Nephron progenitor cell (in vitro differentiated cells): ENCODE results near the gene GATA5.

Experiments
- DNase-seq: peaks from one replicate; pipeline ENCODE4 v3.0.0; 2021
- H3K27ac Mint-ChIP-seq: 2 replicates; pipeline ENCODE4 v1.8.0; 2021; ENCODE audit warnings: mild to moderate bottlenecking, moderate library complexity, mixed read lengths
- H3K27me3 Mint-ChIP-seq: 2 replicates; pipeline ENCODE4 v1.8.0; 2021; ENCODE audit warnings: mild to moderate bottlenecking, low read depth, mixed read lengths; ENCODE audit not compliant: poor library complexity
- H3K36me3 Mint-ChIP-seq: 2 replicates; pipeline ENCODE4 v1.8.0; 2021; ENCODE audit warnings: low read depth, mixed read lengths
- H3K4me1 Mint-ChIP-seq: 2 replicates; pipeline ENCODE4 v1.8.0; 2021; ENCODE audit warnings: mixed read lengths
- H3K4me3 Mint-ChIP-seq: 2 replicates; pipeline ENCODE4 v1.8.0; 2021; ENCODE audit warnings: mild to moderate bottlenecking, moderate library complexity, mixed read lengths
- H3K9me3 Mint-ChIP-seq: 2 replicates; pipeline ENCODE4 v1.8.0; 2021; ENCODE audit warnings: mild to moderate bottlenecking, moderate library complexity, mixed read lengths
- TF ChIP-seq, protein P1 (sequence below): fragments of 200-600 bp; sonication (generic); IDR thresholded peaks from 2 replicates; pipeline ENCODE4 v1.5.0; 2021; ENCODE audit warnings: antibody characterized with exemption

The GATA5 gene

DNA sequence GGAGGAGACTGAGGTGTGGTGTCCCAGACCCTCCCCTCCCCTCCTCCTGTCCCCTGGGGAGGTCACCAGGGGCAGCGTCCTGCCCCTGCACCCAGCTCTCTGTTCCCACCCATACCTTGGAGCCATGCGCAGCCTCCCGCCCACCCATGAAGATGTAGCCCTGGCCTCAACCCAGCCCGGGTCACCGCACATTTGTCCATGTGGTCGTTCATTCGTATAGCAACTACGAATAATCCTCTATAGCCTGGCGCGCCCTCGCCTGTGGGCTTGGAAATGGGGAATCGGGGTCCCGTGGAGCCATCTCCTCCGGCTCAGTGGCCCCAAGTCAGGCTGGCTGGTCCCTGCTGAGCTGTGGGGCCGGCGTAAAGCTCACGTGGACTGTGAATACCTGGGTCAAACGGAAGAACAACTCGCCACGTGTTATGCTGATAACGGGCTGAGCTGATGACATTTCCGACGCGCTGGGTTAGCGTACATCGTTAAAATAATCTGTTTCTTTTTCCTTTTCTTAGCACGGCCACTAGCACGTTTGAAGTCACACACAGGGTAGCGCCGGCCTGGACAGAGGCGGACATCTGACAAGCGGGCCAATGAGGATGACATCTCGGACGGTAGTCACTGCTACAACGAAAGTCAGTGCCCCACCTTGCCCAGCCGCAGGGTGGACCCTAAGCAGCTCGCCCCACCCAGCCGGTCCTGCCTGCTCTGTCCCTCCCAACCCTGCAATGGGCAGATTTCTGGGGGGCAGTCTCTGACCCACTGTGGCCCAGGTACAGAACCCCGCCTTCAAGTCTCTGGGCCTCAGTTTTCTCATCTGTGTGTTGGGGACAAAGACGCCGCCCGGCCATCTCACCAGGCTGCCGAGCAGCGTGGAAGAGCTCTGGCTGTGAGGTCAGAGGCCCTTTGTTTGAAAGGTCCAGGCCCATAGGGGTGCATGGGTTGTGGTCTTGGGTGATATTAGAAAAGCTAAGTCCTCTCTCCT lies 28.6 kb downstream of the GATA5 start:
- Mint-ChIP-seq H3K4me1 (peaks cover 36% of the 10 kb centered on the region), H3K9me3 (no peaks in the 10 kb centered on the region), H3K4me3 (no peak overlapping the region), H3K36me3 (no peaks in the 10 kb centered on the region), H3K27me3 (peaks cover 17% of the 10 kb centered on the region), H3K27ac (no peak overlapping the region)
- no peak for DNase-seq
- TF ChIP-seq, protein P1, sequence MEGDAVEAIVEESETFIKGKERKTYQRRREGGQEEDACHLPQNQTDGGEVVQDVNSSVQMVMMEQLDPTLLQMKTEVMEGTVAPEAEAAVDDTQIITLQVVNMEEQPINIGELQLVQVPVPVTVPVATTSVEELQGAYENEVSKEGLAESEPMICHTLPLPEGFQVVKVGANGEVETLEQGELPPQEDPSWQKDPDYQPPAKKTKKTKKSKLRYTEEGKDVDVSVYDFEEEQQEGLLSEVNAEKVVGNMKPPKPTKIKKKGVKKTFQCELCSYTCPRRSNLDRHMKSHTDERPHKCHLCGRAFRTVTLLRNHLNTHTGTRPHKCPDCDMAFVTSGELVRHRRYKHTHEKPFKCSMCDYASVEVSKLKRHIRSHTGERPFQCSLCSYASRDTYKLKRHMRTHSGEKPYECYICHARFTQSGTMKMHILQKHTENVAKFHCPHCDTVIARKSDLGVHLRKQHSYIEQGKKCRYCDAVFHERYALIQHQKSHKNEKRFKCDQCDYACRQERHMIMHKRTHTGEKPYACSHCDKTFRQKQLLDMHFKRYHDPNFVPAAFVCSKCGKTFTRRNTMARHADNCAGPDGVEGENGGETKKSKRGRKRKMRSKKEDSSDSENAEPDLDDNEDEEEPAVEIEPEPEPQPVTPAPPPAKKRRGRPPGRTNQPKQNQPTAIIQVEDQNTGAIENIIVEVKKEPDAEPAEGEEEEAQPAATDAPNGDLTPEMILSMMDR = no peak

GRCh38 chr20:62446481-62446880 lies 29.3 kb downstream of the GATA5 start:
- no peaks in the 10 kb centered on the region for H3K36me3 Mint-ChIP-seq
- no peak for DNase-seq
- H3K4me3 Mint-ChIP-seq = no peak overlapping the region
- no peaks in the 10 kb centered on the region for H3K9me3 Mint-ChIP-seq
- H3K27ac Mint-ChIP-seq = no peak overlapping the region
- peaks cover 14% of the 10 kb centered on the region for H3K27me3 Mint-ChIP-seq
- TF ChIP-seq, protein P1 = no peak
- H3K4me1 Mint-ChIP-seq = peaks cover 36% of the 10 kb centered on the region

DNA sequence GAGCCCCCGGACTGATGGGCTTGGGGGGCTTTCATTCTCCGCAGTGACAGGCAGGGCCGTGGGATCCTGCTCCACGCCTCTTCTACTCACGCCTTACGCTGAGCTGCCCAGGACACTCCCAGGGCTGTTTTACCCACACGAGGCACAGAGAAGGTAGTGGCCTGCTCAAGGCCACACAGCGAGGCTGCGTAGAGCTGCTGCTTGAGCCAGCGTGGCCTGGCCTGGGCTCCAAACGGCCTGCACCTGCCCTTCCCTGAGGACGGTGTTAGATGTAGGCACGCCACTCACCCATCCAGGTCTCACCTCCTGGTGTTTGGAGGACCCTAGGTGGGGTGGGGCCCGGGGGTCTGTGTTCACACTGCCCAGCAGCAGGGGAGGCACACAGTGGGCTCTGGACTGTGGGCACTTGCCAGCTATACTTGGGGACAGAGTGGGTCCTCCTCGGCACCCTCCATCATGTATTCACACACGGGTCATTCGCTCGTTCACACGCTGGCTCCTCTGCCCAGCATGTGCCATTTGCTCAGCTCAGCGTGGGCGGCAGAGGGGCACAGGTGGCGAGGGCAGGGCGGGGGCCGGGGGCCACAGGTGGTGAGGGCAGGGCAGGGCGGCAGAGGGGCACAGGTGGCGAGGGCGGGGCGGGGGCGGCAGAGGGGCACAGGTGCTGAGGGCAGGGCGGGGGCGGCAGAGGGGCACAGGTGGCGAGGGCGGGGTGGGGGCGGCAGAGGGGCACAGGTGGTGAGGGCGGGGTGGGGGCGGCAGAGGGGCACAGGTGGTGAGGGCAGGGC lies 30.0 kb downstream of the GATA5 start:
- H3K9me3 Mint-ChIP-seq = no peaks in the 10 kb centered on the region
- no peaks in the 10 kb centered on the region for H3K36me3 Mint-ChIP-seq
- H3K4me3 Mint-ChIP-seq = no peak overlapping the region
- TF ChIP-seq, protein P1 = no peak
- no peak for DNase-seq
- H3K4me1 Mint-ChIP-seq = peaks cover 37% of the 10 kb centered on the region
- no peak overlapping the region for H3K27ac Mint-ChIP-seq
- H3K27me3 Mint-ChIP-seq = peaks cover 14% of the 10 kb centered on the region

DNA sequence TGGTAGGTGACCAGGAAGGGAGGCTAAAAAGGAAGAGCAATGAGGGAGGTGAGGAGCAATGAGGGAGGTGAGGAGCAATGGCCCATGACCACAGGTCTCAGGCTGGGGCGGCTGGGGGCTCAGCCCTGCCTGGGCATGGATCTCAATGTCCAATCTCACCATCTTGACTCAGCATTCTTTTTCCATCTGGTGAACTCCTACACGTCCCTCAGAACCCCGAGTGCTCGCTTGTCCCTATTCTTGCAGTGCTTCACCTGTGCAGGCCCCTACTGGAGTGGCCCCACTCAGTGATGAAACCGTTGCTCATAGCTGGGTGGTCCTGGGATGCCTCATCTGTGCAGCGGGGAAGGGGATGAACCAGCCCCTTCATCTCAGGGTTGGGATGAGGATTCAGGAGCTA lies 31.5 kb downstream of the GATA5 start:
- TF ChIP-seq, protein P1 = no peak
- Mint-ChIP-seq H3K4me3 (no peak overlapping the region), H3K9me3 (no peaks in the 10 kb centered on the region), H3K4me1 (peaks cover 37% of the 10 kb centered on the region), H3K36me3 (no peaks in the 10 kb centered on the region), H3K27ac (no peak overlapping the region), H3K27me3 (peaks cover 23% of the 10 kb centered on the region)
- DNase-seq = no peak

DNA sequence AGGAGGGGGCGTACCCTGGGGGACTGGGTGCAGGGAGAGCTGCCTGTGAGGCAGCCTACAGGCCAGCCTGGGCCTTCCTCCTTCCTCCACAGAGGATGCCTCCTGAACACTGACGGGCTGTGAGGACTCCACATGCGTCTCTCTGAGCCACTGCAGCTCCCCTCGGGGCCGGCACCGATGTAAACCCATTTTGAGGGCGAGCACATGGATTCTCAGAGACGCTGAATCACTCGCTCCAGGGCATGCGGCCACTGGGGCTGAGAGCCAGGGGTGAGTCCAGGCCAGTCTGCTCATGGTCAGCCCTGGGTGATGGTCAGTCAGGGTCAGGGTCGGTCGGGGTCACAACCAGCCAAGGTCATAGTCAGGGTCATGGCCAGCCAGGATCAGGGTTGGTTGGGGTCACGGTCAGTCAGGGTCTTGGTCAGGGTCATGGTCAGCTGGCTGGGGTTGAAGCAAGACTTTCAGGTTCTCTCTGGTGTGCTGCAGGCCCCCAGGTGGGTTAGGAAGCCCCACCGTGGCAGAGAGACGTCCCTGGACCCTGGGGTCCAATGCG lies 33.7 kb downstream of the GATA5 start:
- H3K9me3 Mint-ChIP-seq = peaks cover under 1% of the 10 kb centered on the region
- TF ChIP-seq, protein P1 = no peak
- H3K27ac Mint-ChIP-seq = no peak overlapping the region
- DNase-seq = no peak
- peaks cover 31% of the 10 kb centered on the region for H3K27me3 Mint-ChIP-seq
- H3K36me3 Mint-ChIP-seq = no peaks in the 10 kb centered on the region
- H3K4me1 Mint-ChIP-seq = peaks cover 23% of the 10 kb centered on the region
- no peak overlapping the region for H3K4me3 Mint-ChIP-seq
